ENCODE results near the gene OTX1.

- TF ChIP-seq CTCF (IDR thresholded peaks at IDR 0.05) (no peak), POLR2A (IDR thresholded peaks at IDR 0.05) (no peak)
Measured at GRCh38 chr2:63038034-63038433, 12.6 kb upstream of the OTX1 start.

All from uterus (tissue), 2 donors.